Measurements from ENCODE around the gene ITPKB.
"Not testable (repeated sequence)": the region's sequence is repeated elsewhere in the genome, so short reads cannot be mapped to it uniquely, and the experiment has no call there.

The ITPKB gene

DNA sequence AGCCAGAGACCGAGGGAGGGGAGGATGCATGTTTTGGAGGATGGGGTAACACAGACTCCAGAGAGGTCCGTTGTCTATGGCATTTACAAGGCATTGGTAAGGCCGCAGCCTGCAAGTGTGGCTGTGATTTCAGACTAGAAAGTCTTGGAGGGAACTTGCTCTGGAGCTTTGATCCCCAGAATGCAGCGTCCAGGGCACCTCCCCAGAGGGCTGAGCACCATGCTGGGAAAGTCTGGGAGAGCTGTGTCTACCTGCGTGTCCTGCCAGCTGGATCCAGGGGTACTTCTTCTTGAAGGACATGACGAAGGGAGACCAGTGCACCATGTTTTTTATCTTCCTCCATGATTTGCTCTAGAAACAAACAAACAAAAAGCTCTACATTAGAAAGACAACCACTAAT, 90.7 kb downstream of the ITPKB start:
- no peak for DNase-seq

DNA sequence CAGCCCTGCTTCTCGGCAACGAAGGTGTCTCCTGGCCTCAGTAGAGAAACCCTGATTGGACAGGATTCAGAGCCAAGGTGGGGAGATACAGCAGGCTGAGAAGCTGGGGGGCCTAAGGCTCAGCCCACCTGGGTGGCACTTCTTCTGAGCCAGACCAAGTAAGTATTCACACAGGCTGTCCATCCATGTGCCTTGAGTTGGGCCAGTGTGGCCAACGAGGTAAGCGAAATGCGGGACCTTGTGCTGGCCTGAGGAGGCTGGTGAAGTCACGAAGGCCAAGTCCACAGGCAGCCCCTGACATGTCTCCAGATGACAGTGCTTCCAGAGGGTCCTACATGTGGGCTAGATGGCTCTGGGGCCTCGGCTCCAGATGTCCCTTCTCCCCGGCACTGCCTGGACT, 91.4 kb downstream of the ITPKB start:
- no peak for DNase-seq

DNA sequence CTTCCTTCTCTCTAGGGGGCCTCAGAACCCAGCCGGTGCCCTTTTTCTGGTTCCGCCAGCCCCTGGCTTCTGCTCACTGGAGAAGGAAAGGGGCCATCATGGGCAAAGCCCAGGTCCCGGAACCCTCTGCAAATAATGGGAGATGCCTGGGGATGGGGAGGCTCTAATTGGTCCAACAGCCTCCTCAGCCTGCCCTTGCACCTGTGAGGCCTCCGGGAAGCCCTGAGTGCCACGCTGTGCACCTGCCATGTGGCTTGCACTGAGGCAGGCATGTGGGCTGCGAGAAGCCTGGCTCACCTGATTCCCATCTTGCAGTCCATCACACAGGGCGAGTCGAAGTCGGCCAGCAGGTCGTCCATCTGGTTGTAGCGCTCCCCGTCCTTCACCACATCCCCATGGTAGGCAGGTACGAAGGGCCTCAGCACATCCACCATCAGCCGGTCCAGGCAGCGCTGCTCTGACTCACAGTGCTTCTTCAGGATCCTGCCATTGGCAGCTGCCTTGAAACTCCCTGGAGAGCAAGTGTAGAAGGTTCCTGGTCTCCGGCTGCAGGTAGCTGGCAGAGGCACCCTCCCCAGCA, 92.1 kb downstream of the ITPKB start:
- DNase-seq = no peak

DNA sequence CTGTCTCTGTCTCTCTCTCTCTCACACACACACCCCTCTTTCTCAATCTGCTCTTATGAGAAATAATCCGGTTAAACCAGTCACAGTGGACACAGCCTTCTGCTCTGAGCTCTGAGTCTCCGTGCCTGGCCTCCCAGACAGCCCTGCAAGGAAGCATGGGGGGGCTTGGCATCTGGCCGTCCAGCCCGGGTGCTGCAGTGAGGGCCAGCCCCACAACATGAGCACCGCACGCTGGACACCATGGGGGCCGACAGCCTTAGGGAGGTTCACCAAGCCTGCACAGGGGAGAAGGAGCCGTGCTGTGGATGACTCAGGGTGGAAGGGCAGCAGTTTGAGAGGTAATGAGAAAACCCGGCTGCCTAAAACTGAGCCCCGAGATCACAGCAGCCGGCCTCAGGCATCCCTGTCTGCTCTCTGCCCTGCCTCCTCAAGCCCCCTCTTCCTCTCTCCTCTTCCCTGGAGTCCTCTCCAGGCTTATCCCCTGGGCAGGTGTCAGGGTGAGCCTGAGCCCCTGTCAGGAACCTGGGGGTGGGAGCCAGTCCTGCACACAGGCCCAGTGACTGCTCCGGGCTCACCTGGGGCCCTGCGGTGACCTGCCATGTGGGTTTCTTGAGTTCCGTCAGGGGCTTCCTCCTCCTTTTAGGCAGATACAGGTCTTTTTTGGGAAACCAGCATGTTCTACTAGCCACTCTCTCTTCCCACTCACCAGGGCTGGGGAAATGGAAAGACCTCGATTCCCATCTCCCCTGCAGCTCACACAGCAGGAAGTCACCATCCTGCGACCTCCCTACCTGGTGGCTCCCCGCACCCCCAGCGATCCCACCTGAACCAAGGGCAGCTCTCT, 92.8 kb downstream of the ITPKB start:
- DNase-seq = no peak

DNA sequence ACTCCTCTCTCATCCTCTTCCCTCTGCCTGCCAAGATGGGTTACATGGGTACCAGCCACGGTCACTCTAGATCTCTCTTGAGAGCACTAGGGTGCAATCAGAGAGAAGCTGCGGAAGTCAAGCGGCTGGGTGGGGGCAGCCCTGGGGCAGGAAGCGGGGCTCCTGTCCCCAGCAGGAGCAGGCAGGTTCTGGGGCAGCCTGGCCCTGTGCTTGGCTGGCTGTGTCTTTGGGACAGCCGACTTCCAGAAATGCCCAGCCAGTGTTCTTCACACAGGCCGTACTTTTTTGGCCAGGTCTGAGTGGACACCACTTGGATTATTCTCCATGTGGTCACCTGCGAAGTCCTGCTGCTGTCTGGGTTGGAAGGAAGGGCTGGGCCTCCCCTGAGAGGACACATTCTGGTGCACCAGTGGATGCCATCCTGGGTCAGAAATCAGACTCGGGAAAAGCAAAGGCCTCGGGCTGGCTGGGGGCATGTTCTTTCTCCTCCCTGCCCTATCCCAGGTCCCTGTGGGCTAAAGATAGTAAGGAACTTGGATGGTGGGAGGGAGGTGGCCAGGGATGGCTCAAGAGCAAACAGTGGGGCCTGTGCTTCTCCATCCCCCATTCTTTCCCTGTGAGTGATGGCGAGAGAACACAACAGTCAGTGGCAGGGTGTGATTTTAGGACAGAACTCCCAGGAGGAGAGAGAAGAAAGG, 93.7 kb downstream of the ITPKB start:
- no peak for DNase-seq

DNA sequence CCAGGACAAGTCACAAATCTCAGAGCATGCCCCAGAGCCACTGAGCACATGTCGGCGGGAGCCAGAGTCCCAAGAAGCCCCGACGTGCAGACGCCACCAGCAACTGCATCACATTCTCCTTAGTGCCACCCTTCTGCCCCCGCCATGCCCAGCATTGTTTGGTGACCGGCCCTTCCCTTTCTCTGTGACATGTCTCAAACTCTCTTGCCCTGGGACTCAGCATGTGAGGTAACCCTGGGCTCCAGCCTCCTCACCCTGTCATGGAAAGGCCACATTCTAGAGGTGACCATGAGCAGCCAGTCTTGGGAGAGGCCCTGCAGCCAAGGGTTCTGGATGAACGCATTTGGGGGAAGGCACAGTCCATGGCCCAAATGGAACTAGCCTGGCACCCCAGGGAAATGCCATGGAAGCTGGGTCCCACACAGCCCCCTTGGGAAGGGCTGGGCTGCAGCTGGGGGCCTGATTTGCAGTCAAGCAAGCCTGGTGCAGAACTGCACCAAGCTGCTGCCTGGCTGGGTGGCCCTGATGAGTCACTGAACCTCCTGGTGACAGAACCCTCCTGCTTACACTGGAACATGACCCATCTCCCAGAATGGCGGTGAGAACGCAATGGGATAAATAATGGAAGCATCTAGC, 94.4 kb downstream of the ITPKB start:
- DNase-seq = no peak

DNA sequence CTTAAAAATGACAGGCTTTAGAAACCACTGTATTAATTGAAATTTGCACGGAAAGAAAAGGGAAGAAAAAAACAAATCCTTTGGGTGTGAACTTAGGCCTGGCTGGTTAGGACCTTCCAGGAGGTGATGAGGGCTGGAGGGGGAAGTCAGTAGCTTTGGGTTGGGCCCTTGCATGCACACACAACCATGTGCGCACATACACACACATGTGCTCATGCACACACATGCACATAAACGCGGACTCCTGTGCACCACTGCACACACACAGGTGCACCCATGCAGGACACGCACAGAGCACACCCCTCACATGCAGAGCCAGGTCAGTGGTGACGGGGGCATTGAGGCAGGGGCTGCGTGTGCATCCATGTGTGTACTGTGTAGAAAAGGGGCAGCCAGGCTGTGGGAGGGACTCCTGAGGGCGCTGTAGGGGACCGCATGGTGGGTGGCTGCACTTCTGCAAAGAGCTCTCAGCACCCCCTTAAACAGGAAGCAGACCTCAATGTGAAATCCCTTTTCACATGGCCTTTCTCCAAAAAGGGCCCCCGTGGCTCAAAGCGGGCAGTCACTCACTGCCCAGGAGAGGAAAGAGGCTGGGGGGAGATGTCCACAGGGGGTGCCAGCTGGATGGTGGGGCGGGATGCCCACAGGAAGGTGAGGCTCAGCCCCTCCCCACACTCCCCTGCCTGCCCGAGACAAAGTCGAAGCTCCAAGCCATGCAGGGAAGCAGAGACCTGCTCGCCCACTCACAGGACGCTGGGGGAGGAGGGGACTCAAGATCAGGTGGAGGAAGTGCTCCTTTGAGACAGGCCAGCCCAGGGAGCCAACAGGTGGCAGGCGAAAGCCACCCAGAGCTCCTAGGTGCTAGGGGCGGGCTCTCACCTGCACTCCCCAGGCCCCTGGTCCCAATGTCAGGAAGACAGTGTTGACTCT, 95.2 kb downstream of the ITPKB start:
- no peak for DNase-seq

DNA sequence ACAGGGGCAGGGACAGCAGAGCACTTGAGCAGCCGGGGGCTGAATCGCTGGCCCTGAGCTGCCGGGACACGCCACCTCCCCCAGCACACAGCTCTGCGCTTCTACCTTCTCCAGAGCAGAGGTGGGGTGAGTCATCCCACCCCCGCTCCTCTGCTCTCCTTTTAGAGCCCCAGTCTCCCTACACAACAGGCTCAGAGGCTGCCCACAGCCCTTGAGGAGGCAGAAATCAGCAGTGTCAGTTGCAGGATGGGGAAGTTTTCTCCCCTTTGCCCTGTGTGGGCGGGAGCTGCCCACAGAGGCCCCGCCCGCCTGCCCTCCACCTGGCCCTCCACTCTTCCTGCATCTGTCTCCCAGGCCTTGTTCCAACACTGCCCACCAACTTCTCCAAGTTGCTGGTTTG, 95.9 kb downstream of the ITPKB start:
- DNase-seq = peak; percentile 71 to 82

DNA sequence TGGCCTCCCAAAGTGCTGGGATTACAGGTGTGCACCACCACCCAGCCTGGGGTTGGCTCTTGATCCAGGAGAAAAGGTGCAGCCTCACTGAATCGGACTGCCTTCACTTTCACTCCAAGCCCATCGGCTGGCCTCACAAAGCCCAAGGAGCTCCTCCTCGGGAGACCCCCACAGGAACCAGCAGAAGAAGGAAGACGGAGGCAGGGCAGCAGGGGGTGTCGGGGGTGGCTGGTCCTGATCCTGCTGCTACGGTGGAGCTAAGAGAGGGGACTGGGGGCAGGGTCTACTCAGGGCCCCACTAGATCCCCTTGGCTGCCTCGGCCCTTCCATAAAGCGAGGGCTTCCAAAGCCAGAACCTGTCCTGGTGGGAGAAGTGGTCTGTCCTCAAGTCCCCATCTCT, 96.7 kb downstream of the ITPKB start:
- DNase-seq = no peak

DNA sequence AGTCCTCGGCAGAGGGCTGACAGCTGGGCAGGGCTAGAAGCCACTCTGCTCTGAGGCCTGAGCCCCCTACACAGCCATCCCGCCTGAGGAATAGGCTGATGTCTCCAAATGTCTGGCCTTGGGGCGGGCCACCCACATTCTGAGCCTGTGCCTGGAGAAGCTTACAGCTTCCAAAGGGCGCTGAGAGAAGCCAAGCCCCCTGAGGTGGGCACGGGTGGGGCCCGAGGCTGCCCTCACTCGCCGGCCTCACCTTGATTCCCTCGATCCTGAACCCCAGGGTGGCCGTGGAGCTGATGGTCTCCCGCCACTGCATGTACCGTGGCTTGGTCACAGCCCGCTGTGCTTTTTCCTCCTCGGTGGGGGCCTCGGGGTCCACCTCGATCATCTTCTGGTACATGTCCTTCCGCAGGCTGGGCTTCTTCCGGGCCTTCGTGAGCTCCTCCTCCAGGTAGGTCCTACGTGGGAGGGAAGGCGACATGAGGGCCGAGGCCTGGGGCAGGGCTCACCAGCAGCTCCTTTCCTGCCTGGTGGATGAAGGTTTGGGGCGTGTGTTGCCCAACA, 97.3 kb downstream of the ITPKB start:
- no peak for DNase-seq

DNA sequence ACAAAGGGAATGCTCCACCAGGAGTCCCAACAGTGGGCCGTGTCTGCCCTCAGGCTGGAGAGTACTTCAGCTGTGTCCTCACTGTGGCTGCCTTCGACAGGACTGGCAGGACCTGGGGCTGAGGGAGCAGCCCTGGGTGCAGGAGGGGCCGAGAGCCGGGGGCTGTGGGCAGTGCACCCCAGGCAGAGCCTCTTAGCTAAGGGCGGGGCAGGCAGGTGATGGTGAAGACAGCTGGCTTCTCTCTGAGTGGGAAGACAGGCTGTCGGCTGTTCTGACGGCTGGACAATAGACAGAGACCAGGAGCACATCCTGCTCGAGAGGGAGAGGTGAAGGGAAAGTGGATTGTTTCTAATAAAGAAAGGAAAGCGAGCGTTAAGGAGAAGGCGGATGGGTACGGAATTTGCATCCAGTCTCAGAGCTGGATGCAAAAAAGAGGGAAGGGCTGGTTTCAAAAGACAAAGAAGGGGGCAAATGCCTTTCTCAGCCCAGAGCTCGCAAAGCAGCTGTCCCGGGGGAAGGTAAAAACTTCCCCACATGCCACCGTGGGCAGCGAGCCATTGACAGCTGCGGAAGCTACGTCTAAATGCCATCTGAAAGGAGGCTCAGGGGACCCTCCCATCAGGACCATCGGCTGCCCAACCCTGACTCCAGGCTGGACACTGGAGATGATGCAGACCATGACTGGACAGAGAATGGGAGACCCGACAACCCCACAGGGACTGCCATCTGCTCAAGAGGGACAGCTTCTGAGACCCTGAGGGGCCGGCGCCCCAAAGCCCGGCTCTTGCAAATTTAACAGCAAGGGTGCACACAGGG, 98.6 kb downstream of the ITPKB start:
- no peak for DNase-seq

DNA sequence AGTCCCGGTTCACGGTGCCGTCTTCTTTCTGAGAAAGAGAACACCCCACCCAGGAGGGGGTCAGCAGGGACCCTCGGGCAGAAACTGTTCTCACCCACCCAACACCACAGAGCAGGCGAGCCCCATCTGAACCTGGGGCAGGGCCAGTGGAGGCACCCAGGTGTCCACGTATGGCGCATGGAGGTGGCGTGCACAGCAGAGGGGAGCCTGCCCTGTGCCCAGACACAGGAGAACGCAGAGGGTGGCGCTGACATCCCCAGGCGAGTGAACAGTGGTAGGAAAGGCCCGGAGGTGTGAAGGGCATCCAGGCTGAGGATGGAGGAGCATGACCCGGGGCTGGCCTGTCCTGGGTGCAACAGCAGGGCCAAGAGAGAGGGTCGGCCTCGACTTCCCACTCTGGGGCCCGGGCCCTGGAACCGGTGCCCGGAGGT, 99.4 kb downstream of the ITPKB start:
- DNase-seq = no peak

DNA sequence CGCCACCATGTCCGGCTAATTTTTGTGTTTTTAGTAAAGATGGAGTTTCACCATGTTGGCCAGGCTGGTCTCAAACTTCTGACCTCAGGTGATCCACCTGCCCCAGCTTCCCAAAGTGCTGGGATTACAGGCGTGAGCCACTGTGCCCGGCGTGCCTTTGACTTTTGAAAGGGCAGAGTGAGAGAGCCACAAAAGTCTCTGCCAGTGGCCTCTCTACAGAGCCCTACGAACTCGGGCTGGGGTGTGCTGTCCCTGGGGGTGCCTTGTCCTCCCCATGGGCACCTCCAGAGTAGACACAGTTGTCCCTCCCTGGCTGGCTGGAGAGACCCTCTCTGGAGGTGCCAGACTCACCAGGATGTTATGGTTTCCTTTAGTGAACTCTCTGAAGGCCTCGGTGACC, 99.9 kb downstream of the ITPKB start:
- DNase-seq = not testable (repeated sequence)

DNA sequence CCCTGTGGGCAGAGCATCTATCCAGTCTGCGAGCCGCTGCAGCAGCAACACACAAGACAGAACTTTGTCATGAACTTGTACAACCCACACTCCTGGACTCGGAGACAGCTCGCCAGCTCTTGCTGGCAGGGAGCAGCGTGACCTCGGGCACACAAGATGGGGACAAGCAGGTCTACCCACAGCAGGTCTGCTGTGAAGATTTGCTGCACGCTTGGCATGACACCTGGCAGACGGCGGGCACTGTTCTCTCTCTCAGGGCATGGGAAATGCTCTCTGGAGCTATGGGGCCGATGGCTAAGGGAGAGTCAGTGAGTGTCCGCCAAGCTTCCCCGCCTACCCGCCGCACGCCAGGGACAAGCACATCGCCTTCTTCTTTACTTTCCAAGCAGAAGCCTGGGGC, 100.5 kb downstream of the ITPKB start:
- DNase-seq = no peak

DNA sequence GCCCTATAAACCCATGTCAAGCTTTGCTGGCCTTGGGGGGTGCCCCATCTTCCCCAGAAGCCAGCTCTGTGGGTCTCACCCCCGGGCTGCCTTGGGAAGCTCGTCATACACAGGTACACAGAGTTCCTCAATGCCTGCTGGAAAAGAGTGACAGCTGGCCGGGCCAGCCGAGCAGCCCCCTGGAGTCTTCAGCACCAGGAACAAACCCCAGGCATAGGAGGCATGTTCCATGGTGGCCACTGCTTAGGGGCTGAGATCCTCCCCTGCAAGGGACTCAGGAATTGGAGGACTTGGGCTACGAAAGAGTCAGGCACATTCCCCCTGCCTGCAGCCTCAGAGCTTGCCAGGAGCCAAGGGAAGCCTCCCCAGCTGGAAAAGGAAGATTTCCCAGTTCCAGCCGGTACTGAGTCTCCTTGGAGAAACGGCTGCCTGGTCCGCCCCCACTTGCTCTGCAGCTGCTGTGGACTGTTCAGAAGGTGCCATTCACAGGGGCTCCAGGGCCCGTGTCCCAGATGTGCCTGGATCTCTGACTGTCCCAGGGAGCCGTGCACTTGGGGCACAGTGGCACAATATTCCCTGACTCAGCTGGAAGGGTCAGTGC, 101.0 kb downstream of the ITPKB start:
- DNase-seq = no peak

DNA sequence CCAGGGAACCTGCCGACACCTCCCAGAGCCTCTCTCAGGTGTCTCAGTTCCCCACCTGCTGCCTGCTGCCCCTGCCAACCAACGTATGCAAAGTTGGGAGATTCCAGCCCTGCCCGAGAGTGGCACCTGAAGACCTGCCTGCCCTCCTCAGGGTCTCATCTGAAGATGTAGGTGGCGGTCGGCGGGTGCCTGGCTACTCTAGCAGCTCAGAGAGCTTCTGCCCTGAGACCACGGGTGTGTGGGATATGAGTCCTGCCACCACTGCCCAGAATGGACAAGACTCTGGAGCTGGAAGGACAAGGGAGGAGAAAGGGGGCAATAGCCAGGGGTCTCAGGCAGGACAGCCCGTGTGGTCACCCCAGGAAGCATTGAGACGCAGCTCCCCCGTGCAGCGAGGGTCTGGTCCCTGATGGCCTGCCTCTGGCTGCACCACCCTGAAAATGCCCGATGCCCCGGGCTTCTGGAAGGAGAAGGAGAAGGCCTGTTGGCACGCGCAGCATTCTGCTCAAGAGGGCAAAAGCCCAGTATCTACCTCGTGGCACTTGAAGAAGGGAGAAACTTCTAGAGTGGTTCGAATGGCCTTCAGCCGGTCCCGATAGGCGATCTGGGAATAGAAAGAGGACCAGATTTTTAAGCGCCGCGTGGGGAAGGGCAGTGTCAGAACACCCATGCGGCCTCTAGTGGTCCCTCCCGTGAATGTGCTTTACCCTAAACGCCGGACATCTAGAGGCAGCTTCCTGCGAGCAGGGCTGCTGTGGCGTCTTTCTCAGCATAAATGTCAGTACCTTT, 101.7 kb downstream of the ITPKB start:
- DNase-seq = no peak

DNA sequence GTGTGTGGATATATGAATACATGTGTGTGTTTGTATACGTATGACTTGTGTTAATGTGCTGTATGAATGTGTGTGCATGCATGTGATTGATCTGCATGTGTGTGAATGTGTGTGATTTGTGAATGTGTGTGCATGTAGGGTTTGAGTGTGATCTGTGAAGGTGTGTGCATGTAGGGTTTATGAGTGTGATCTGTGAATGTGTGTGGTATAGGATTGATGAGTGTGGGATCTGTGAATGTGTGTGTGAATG, 102.3 kb downstream of the ITPKB start:
- no peak for DNase-seq

DNA sequence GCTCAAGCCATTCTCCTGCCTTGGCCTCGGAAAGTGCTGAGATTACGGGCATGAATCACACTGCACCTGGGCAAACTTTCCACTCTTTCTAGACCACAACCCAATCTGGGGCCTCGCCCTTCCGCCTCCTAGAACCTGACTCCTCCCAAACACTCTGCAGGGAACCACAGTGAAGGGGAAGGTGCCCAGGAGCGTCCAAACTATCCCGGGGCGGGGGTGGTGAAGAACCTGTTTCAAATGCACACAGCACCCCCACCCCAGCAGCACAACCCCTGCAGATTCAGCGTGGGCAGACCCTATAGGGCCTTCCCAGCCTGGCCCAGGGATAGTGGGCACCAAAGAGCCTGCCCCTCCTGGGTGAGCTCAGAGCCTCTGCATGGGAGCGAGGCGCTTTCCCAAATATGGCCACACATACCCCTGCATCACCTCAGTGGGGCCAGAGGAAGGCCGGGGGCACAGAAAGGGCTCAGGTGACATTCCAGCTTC, 103.6 kb downstream of the ITPKB start:
- DNase-seq = peak; percentile 56 to 57

DNA sequence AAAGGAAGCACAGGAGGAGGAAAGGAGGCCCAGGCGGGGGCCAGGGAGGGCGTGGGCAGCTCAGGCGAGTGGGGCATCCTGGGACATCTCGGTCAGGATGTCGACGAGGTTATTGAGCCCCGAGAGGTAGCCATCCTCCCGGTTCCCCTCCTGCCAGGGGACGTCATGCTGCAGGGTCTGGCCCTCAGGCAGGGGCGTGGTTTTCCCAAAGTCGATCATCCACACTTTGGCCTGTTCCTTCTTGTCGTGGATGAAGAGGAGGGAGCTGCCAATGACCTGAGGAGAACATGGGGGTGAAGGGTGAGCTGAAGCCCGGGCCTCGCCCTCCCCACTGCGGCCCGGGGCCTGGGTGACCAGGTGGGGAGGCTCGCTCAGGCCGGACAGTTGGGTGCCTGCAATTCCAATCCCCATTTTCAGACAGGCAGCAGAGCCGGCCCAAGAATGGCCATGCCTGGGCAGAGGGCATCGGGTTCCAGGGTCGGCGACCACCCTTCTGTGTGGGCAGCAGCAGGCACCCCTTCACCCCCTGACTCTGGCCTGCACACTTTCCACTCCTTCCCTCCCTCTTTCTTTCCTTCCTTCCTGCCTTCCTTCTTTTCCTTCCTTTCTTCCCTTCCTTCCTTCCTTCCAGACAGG, 104.4 kb downstream of the ITPKB start:
- DNase-seq = no peak

DNA sequence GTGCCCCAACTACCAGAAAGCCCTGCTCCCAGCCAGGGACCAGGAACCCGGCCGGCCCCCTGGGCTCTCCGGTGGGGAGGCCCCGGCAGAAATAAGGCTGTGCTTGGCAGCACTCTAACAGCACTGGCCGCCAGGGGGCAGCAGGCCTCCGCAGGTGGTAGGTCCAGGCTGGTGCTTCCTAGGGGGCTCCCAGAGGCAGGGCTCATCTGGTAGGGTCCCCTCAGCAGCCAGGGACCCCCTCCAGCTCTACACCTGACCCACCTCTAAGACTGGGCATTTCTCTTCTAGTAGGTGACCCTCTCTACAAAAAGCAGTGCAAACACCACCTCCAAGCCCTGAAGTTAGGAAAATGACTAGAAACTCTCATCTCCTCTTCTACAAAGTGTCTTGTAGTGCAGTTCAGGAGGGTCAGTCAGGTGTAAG, 104.9 kb downstream of the ITPKB start:
- DNase-seq = peak; percentile 80 to 81

Data from activated CD4-positive, alpha-beta T cell treated with anti-CD3 and anti-CD28 coated beads for 4 hours (primary cell).